K562 (cell line): ENCODE data around the gene GPAT3.
"Not testable (repeated sequence)": the region's sequence is repeated elsewhere in the genome, so short reads cannot be mapped to it uniquely, and the experiment has no call there.

Source experiments
- CREB3L1 ChIP-seq: fragments of 450-650 bp; IDR thresholded peaks from 2 replicates; pipeline ENCODE4 v1.6.1; 2014; ENCODE audit warnings: low read depth, mild to moderate bottlenecking, moderate library complexity, borderline replicate concordance
- ELF1 ChIP-seq: fragments of 200-800 bp; sonication (Bioruptor generic); IDR thresholded peaks from 2 replicates; pipeline ENCODE4 v1.6.1; 2016; ENCODE audit warnings: missing genetic modification characterization, missing compliant biosample characterization
- KLF1 ChIP-seq: fragments of 450-650 bp; IDR thresholded peaks from 2 replicates; pipeline ENCODE4 v1.6.1; 2016; ENCODE audit warnings: missing genetic modification characterization, missing compliant biosample characterization
- MNT ChIP-seq, 2 experiments: fragments of 450-650 bp; conservative IDR thresholded peaks; 2 replicates each; pipeline ENCODE4 v1.6.1; 2017; ENCODE audit warnings: mild to moderate bottlenecking in 2 of 2, moderate library complexity in 2 of 2
- MXI1 ChIP-seq: IDR thresholded peaks from 2 replicates; pipeline ENCODE4 v1.6.1; 2011; ENCODE audit warnings: low read depth, mild to moderate bottlenecking, improper control_type of control experiment, low read length
- PHB2 ChIP-seq: fragments of 450-650 bp; IDR thresholded peaks from 2 replicates; pipeline ENCODE4 v1.6.1; 2017; ENCODE audit warnings: low read depth
- POLR2AphosphoS2 ChIP-seq: IDR thresholded peaks from 2 replicates; pipeline ENCODE4 v1.6.1; 2012; ENCODE audit warnings: low read length, improper control_type of control experiment
- SMAD1 ChIP-seq: fragments of 150-350 bp; IDR thresholded peaks from 2 replicates; pipeline ENCODE4 v1.6.1; 2014; ENCODE audit warnings: low read length, low read depth; ENCODE audit not compliant: partially characterized antibody

- not testable (repeated sequence) for TF ChIP-seq KLF1; ELF1; PHB2; SMAD1; POLR2AphosphoS2; MXI1; MNT (conservative IDR thresholded peaks at IDR 0.05); CREB3L1
These were observed 40.3 kb downstream of the GPAT3 start for GRCh38 chr4:83576237-83576636.
